WTC11 (cell line): ENCODE data around the gene SH3D19. TPM values are rescaled to one million over a fixed set of nuclear protein-coding genes. Genes with fewer than 3 reads are reported as not detected.

Experiments
- ATAC-seq: fragments of 200-7000 bp; cut with Tn5 transposase; 2 replicates; pipeline ENCODE4 v1.10.0; 2021; ENCODE audit warnings: mild to moderate bottlenecking, moderate library complexity
- CTCF ChIA-PET: fragments of 300-600 bp; sonication (Branson Sonifier 250); formaldehyde crosslinking; loops from one replicate; lab custom pipeline; 2021; ENCODE audit warnings: antibody characterized with exemption; lab: Charles Lee
- POLR2A ChIA-PET: fragments of 350-600 bp; sonication (Branson Sonifier 250); formaldehyde crosslinking; loops from one replicate; lab custom pipeline; 2021; ENCODE audit warnings: antibody characterized with exemption; lab: Charles Lee
- DNase-seq: peaks from one replicate; pipeline ENCODE4 v3.0.0; 2021; ENCODE audit warnings: low spot score
- H3K27ac Mint-ChIP-seq: 2 replicates; pipeline ENCODE4 v1.8.0; 2021; ENCODE audit warnings: mixed read lengths
- H3K27me3 Mint-ChIP-seq: 2 replicates; pipeline ENCODE4 v1.8.0; 2021; ENCODE audit warnings: low read depth, mild to moderate bottlenecking, moderate library complexity, mixed read lengths
- H3K36me3 Mint-ChIP-seq: 2 replicates; pipeline ENCODE4 v1.8.0; 2021; ENCODE audit warnings: mixed read lengths
- H3K4me1 Mint-ChIP-seq: 2 replicates; pipeline ENCODE4 v1.8.0; 2022; ENCODE audit warnings: mixed read lengths
- H3K4me3 Mint-ChIP-seq: 2 replicates; pipeline ENCODE4 v1.8.0; 2021; ENCODE audit warnings: mild to moderate bottlenecking, moderate library complexity, mixed read lengths
- H3K9me3 Mint-ChIP-seq: 2 replicates; pipeline ENCODE4 v1.8.0; 2021; ENCODE audit warnings: mixed read lengths
- AR ChIP-seq: fragments of 250-450 bp; sonication (Bioruptor Pico); IDR thresholded peaks from 2 replicates; pipeline ENCODE4 v1.9.0; 2021; ENCODE audit warnings: mild to moderate bottlenecking
- ATF1 ChIP-seq: sonication (generic); formaldehyde crosslinking; IDR thresholded peaks from 2 replicates; pipeline ENCODE4 v1.8.1; 2023; ENCODE audit warnings: mild to moderate bottlenecking, moderate library complexity, missing genetic modification reagents
- ATF6 ChIP-seq: sonication (generic); formaldehyde crosslinking; IDR thresholded peaks from 2 replicates; pipeline ENCODE4 v1.8.1; 2023; ENCODE audit warnings: mild to moderate bottlenecking, missing genetic modification reagents
- CREM ChIP-seq: sonication (generic); formaldehyde crosslinking; IDR thresholded peaks from 2 replicates; pipeline ENCODE4 v1.8.1; 2022; ENCODE audit warnings: mild to moderate bottlenecking, missing genetic modification reagents, moderate library complexity
- E2F5 ChIP-seq: sonication (generic); formaldehyde crosslinking; IDR thresholded peaks from 2 replicates; pipeline ENCODE4 v1.8.1; 2022; ENCODE audit warnings: mild to moderate bottlenecking, moderate library complexity, missing genetic modification reagents
- EMX1 ChIP-seq: fragments of 250-450 bp; sonication (Bioruptor Pico); IDR thresholded peaks from 2 replicates; pipeline ENCODE4 v1.8.0; 2021; ENCODE audit warnings: mild to moderate bottlenecking
- FOXJ3 ChIP-seq: sonication (generic); formaldehyde crosslinking; IDR thresholded peaks from 2 replicates; pipeline ENCODE4 v1.9.0; 2021; ENCODE audit warnings: missing genetic modification reagents, mild to moderate bottlenecking, borderline replicate concordance
- GABPB1 ChIP-seq: sonication (generic); formaldehyde crosslinking; IDR thresholded peaks from 2 replicates; pipeline ENCODE4 v1.8.1; 2023; ENCODE audit warnings: mild to moderate bottlenecking, missing genetic modification reagents
- IRF1 ChIP-seq: sonication (generic); formaldehyde crosslinking; IDR thresholded peaks from 2 replicates; pipeline ENCODE4 v1.8.0; 2023; ENCODE audit warnings: missing genetic modification reagents
- NR1H2 ChIP-seq: sonication (generic); formaldehyde crosslinking; IDR thresholded peaks from 2 replicates; pipeline ENCODE4 v1.9.0; 2021; ENCODE audit warnings: mild to moderate bottlenecking, moderate library complexity, missing genetic modification reagents
- PRRX2 ChIP-seq: fragments of 250-450 bp; sonication (Bioruptor Pico); IDR thresholded peaks from 2 replicates; pipeline ENCODE4 v1.8.0; 2021; ENCODE audit warnings: mild to moderate bottlenecking
- SMAD3 ChIP-seq: sonication (generic); formaldehyde crosslinking; IDR thresholded peaks from 2 replicates; pipeline ENCODE4 v1.8.0; 2022; ENCODE audit warnings: missing genetic modification reagents, mild to moderate bottlenecking, borderline replicate concordance
- SMAD4 ChIP-seq: sonication (generic); formaldehyde crosslinking; IDR thresholded peaks from 2 replicates; pipeline ENCODE4 v1.8.0; 2022; ENCODE audit warnings: mild to moderate bottlenecking, missing genetic modification reagents
- TEAD1 ChIP-seq: sonication (generic); formaldehyde crosslinking; IDR thresholded peaks from 2 replicates; pipeline ENCODE4 v1.8.0; 2022; ENCODE audit warnings: mild to moderate bottlenecking, missing genetic modification reagents
- USF2 ChIP-seq: sonication (generic); formaldehyde crosslinking; IDR thresholded peaks from 2 replicates; pipeline ENCODE4 v1.8.1; 2023; ENCODE audit warnings: mild to moderate bottlenecking, missing genetic modification reagents, moderate library complexity
- ZBTB21 ChIP-seq: sonication (generic); formaldehyde crosslinking; IDR thresholded peaks from 2 replicates; pipeline ENCODE4 v1.8.1; 2023; ENCODE audit warnings: mild to moderate bottlenecking, missing genetic modification reagents, borderline replicate concordance
- ZBTB43 ChIP-seq: sonication (generic); formaldehyde crosslinking; IDR thresholded peaks from 2 replicates; pipeline ENCODE4 v1.8.1; 2023; ENCODE audit warnings: mild to moderate bottlenecking, missing genetic modification reagents
- ZNF317 ChIP-seq: sonication (generic); formaldehyde crosslinking; IDR thresholded peaks from 2 replicates; pipeline ENCODE4 v1.8.1; 2023; ENCODE audit warnings: low read depth, mild to moderate bottlenecking, moderate library complexity, missing genetic modification reagents, borderline replicate concordance
- total RNA-seq: library from RNA; stranded (reverse); gene quantifications from 3 replicates; pipeline ENCODE4 v1.2.3, GENCODE V29; 2021

SH3D19 gene
- total RNA-seq, 1 experiment from 2014 or later = 41.6 TPM

GRCh38 chr4:151219948-151220347 is 105.5 kb downstream of the SH3D19 start (continued):
- TF ChIP-seq ATF1 (CRISPR knock-in tag) (no peak), FOXJ3 (CRISPR knock-in tag) (no peak), TEAD1 (no peak), E2F5 (CRISPR knock-in tag) (no peak)

GRCh38 chr4:151219091-151219490 is 106.3 kb downstream of the SH3D19 start:
- Mint-ChIP-seq H3K4me1 (peaks cover 12% of the 10 kb centered on the region), H3K4me3 (no peak overlapping the region), H3K36me3 (peaks cover 13% of the 10 kb centered on the region), H3K9me3 (peaks cover 7% of the 10 kb centered on the region), H3K27ac (no peak overlapping the region), H3K27me3 (no peaks in the 10 kb centered on the region)
- no peak for DNase-seq
- no peak for ATAC-seq
- ChIA-PET POLR2A (no interaction called here), CTCF (no interaction called here)
- TF ChIP-seq USF2 (CRISPR knock-in tag) = no peak
- TF ChIP-seq SMAD3 (CRISPR knock-in tag) = no peak
- no peak for TF ChIP-seq SMAD4 (CRISPR knock-in tag)
- TF ChIP-seq ZNF317 (CRISPR knock-in tag) = no peak
- TF ChIP-seq IRF1 (CRISPR knock-in tag) = no peak
- TF ChIP-seq FOXJ3 (CRISPR knock-in tag) = no peak

GRCh38 chr4:151218343-151218742 is 107.1 kb downstream of the SH3D19 start:
- DNase-seq = no peak
- ChIA-PET POLR2A (no interaction called here), CTCF (no interaction called here)
- Mint-ChIP-seq H3K27me3 (no peaks in the 10 kb centered on the region), H3K9me3 (peaks cover 7% of the 10 kb centered on the region), H3K4me3 (no peak overlapping the region), H3K27ac (no peak overlapping the region), H3K4me1 (peaks cover 8% of the 10 kb centered on the region), H3K36me3 (peaks cover 12% of the 10 kb centered on the region)
- TF ChIP-seq NR1H2 (CRISPR knock-in tag) = no peak
- no peak for TF ChIP-seq EMX1
- TF ChIP-seq PRRX2 (CRISPR knock-in tag) = no peak
- TF ChIP-seq CREM = no peak
- no peak for TF ChIP-seq ZBTB43 (CRISPR knock-in tag)
- no peak for TF ChIP-seq ATF1 (CRISPR knock-in tag)
- TF ChIP-seq SMAD3 (CRISPR knock-in tag) = no peak
- TF ChIP-seq ZBTB21 = no peak
- TF ChIP-seq ATF6 (CRISPR knock-in tag) = no peak
- ATAC-seq = no peak

GRCh38 chr4:151217326-151217725 is 108.1 kb downstream of the SH3D19 start:
- no peak overlapping the region for H3K4me3 Mint-ChIP-seq
- POLR2A ChIA-PET = no interaction called here
- H3K27ac Mint-ChIP-seq = no peak overlapping the region
- CTCF ChIA-PET = no interaction called here
- ATAC-seq (no peak), DNase-seq (no peak)
- 0 out of 2 replicates have a peak, but pooled peaks cover 4% of the 10 kb centered on the region for H3K4me1 Mint-ChIP-seq
- H3K9me3 Mint-ChIP-seq = peaks cover 7% of the 10 kb centered on the region
- peaks cover 20% of the 10 kb centered on the region for H3K36me3 Mint-ChIP-seq
- H3K27me3 Mint-ChIP-seq = no peaks in the 10 kb centered on the region
- no peak for TF ChIP-seq GABPB1 (CRISPR knock-in tag)
- no peak for TF ChIP-seq AR
- TF ChIP-seq IRF1 (CRISPR knock-in tag) = no peak
